HEK293 (cell line): ENCODE data around the gene SAP25.

Experiments used
- ATF2 ChIP-seq: fragments of 450-650 bp; formaldehyde crosslinking; IDR thresholded peaks from 2 replicates; pipeline ENCODE4 v1.5.1; 2016; ENCODE audit warnings: missing biosample characterization, missing genetic modification characterization, low read depth
- BCL11A ChIP-seq: fragments of 450-650 bp; formaldehyde crosslinking; IDR thresholded peaks from 2 replicates; pipeline ENCODE4 v1.5.1; 2016; ENCODE audit warnings: low read depth, missing biosample characterization, missing genetic modification characterization
- BCL11B ChIP-seq: fragments of 450-650 bp; formaldehyde crosslinking; IDR thresholded peaks from 2 replicates; pipeline ENCODE4 v1.5.1; 2016; ENCODE audit warnings: low read depth, missing biosample characterization, missing genetic modification characterization
- HOXC10 ChIP-seq: sonication (generic); formaldehyde crosslinking; IDR thresholded peaks from 2 replicates; pipeline ENCODE4 v1.8.1; 2023; ENCODE audit warnings: mild to moderate bottlenecking, missing genetic modification reagents
- KLF17 ChIP-seq: fragments of 450-650 bp; formaldehyde crosslinking; IDR thresholded peaks from 2 replicates; pipeline ENCODE4 v1.5.1; 2016; ENCODE audit warnings: missing biosample characterization, missing genetic modification characterization
- PRDM10 ChIP-seq: fragments of 450-650 bp; formaldehyde crosslinking; IDR thresholded peaks from 2 replicates; pipeline ENCODE4 v1.5.1; 2016; ENCODE audit warnings: missing biosample characterization, missing genetic modification characterization
- SCRT2 ChIP-seq: fragments of 450-650 bp; formaldehyde crosslinking; IDR thresholded peaks from 2 replicates; pipeline ENCODE4 v1.5.1; 2016; ENCODE audit warnings: missing biosample characterization, missing genetic modification characterization
- SP2 ChIP-seq: fragments of 450-650 bp; formaldehyde crosslinking; IDR thresholded peaks from 2 replicates; pipeline ENCODE4 v1.5.1; 2016; ENCODE audit warnings: missing biosample characterization, missing genetic modification characterization
- ZBTB6 ChIP-seq: fragments of 450-650 bp; formaldehyde crosslinking; IDR thresholded peaks from 2 replicates; pipeline ENCODE4 v1.5.1; 2017; ENCODE audit warnings: missing biosample characterization, missing genetic modification characterization
- ZNF10 ChIP-seq: fragments of 450-650 bp; formaldehyde crosslinking; IDR thresholded peaks from 2 replicates; pipeline ENCODE4 v1.5.1; 2017; ENCODE audit warnings: missing biosample characterization, missing genetic modification characterization
- ZNF114 ChIP-seq: fragments of 450-650 bp; formaldehyde crosslinking; IDR thresholded peaks from 2 replicates; pipeline ENCODE4 v1.5.0; 2017; ENCODE audit warnings: missing biosample characterization, missing genetic modification characterization
- ZNF132 ChIP-seq: fragments of 450-650 bp; formaldehyde crosslinking; IDR thresholded peaks from 2 replicates; pipeline ENCODE4 v1.5.1; 2017; ENCODE audit warnings: missing biosample characterization, missing genetic modification characterization, borderline replicate concordance
- ZNF140 ChIP-seq: fragments of 450-650 bp; formaldehyde crosslinking; IDR thresholded peaks from 2 replicates; pipeline ENCODE4 v1.5.1; 2016; ENCODE audit warnings: missing biosample characterization, missing genetic modification characterization
- ZNF292 ChIP-seq: fragments of 450-650 bp; formaldehyde crosslinking; IDR thresholded peaks from 2 replicates; pipeline ENCODE4 v1.5.1; 2016; ENCODE audit warnings: low read depth, missing biosample characterization, missing genetic modification characterization, borderline replicate concordance
- ZNF335 ChIP-seq: fragments of 450-650 bp; formaldehyde crosslinking; conservative IDR thresholded peaks from 2 replicates; pipeline ENCODE4 v1.5.1; 2016; ENCODE audit warnings: missing biosample characterization, missing genetic modification characterization
- ZNF391 ChIP-seq: fragments of 450-650 bp; formaldehyde crosslinking; IDR thresholded peaks from 2 replicates; pipeline ENCODE4 v1.5.1; 2016; ENCODE audit warnings: low read depth, missing biosample characterization, missing genetic modification characterization, borderline replicate concordance
- ZNF416 ChIP-seq: fragments of 450-650 bp; formaldehyde crosslinking; IDR thresholded peaks from 2 replicates; pipeline ENCODE4 v1.5.1; 2016; ENCODE audit warnings: missing biosample characterization, missing genetic modification characterization
- ZNF426 ChIP-seq: fragments of 450-650 bp; formaldehyde crosslinking; IDR thresholded peaks from 2 replicates; pipeline ENCODE4 v1.5.1; 2017; ENCODE audit warnings: missing biosample characterization, missing genetic modification characterization, mild to moderate bottlenecking, inconsistent platforms, moderate library complexity
- ZNF555 ChIP-seq: fragments of 450-650 bp; formaldehyde crosslinking; conservative IDR thresholded peaks from 2 replicates; pipeline ENCODE4 v1.5.1; 2017; ENCODE audit warnings: missing biosample characterization, mild to moderate bottlenecking, missing genetic modification characterization, inconsistent platforms
- ZNF560 ChIP-seq: fragments of 450-650 bp; formaldehyde crosslinking; IDR thresholded peaks from 2 replicates; pipeline ENCODE4 v1.5.1; 2017; ENCODE audit warnings: missing biosample characterization, missing genetic modification characterization, borderline replicate concordance
- ZNF629 ChIP-seq: fragments of 450-650 bp; formaldehyde crosslinking; IDR thresholded peaks from 2 replicates; pipeline ENCODE4 v1.5.1; 2017; ENCODE audit warnings: missing biosample characterization, missing genetic modification characterization
- ZNF704 ChIP-seq: fragments of 450-650 bp; formaldehyde crosslinking; IDR thresholded peaks from 2 replicates; pipeline ENCODE4 v1.5.1; 2016; ENCODE audit warnings: missing biosample characterization, missing genetic modification characterization
- ZNF768 ChIP-seq: fragments of 450-650 bp; formaldehyde crosslinking; IDR thresholded peaks from 2 replicates; pipeline ENCODE4 v1.5.1; 2018; ENCODE audit warnings: missing biosample characterization, mild to moderate bottlenecking, missing genetic modification characterization
- ZNF777 ChIP-seq: fragments of 450-650 bp; formaldehyde crosslinking; IDR thresholded peaks from 2 replicates; pipeline ENCODE4 v1.5.1; 2017; ENCODE audit warnings: missing biosample characterization, missing genetic modification characterization, borderline replicate concordance
- ZNF791 ChIP-seq: fragments of 450-650 bp; formaldehyde crosslinking; IDR thresholded peaks from 2 replicates; pipeline ENCODE4 v1.5.1; 2016; ENCODE audit warnings: missing biosample characterization, missing genetic modification characterization
- ZNF837 ChIP-seq: fragments of 450-650 bp; formaldehyde crosslinking; IDR thresholded peaks from 2 replicates; pipeline ENCODE4 v1.5.1; 2016; ENCODE audit warnings: missing biosample characterization, missing genetic modification characterization
- TF ChIP-seq, protein P1 (sequence below): sonication (generic); formaldehyde crosslinking; IDR thresholded peaks from 2 replicates; pipeline ENCODE4 v1.8.1; 2022; ENCODE audit warnings: mild to moderate bottlenecking, moderate library complexity, missing genetic modification reagents
- TF ChIP-seq, protein P2 (sequence below): fragments of 450-650 bp; formaldehyde crosslinking; IDR thresholded peaks from 2 replicates; pipeline ENCODE4 v1.5.1; 2017; ENCODE audit warnings: missing biosample characterization, mild to moderate bottlenecking, missing genetic modification characterization, moderate library complexity

Gene SAP25

GRCh38 chr7:100585511-100586265 lies 12.0 kb upstream of the SAP25 start, which contains the start of gene LRCH4 (continued):
- 0 out of 2 replicates have a peak, but pooled peaks have one; percentile 56 for TF ChIP-seq ZNF837 (tag by site-specific recombination)
- peak; percentile 87 for TF ChIP-seq ZNF335 (tag by site-specific recombination)
- no peak for TF ChIP-seq ZNF555 (tag by site-specific recombination)
- no peak for TF ChIP-seq HOXC10 (CRISPR knock-in tag)
- TF ChIP-seq ZNF560 (tag by site-specific recombination) = no peak
- no peak for TF ChIP-seq ZNF777 (tag by site-specific recombination)
- TF ChIP-seq ZNF629 (tag by site-specific recombination) = peak; percentile 87
- TF ChIP-seq PRDM10 = no peak
- TF ChIP-seq ZNF426 (tag by site-specific recombination) = no peak
- no peak for TF ChIP-seq ZNF292 (tag by site-specific recombination)
- no peak for TF ChIP-seq ZNF416 (tag by site-specific recombination)
- TF ChIP-seq ZNF791 (tag by site-specific recombination) = no peak
- TF ChIP-seq, protein P1, sequence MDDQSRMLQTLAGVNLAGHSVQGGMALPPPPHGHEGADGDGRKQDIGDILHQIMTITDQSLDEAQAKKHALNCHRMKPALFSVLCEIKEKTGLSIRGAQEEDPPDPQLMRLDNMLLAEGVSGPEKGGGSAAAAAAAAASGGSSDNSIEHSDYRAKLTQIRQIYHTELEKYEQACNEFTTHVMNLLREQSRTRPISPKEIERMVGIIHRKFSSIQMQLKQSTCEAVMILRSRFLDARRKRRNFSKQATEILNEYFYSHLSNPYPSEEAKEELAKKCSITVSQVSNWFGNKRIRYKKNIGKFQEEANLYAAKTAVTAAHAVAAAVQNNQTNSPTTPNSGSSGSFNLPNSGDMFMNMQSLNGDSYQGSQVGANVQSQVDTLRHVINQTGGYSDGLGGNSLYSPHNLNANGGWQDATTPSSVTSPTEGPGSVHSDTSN (CRISPR knock-in tag) = no peak
- TF ChIP-seq ZNF132 (tag by site-specific recombination) = no peak
- no peak for TF ChIP-seq BCL11B (tag by site-specific recombination)
- peak; percentile 86 for TF ChIP-seq SCRT2
- no peak for TF ChIP-seq ATF2 (tag by site-specific recombination)
- TF ChIP-seq SP2 (tag by site-specific recombination) = no peak
- TF ChIP-seq ZNF704 (tag by site-specific recombination) = no peak; the same call in 1 of the 2 replicates
- TF ChIP-seq, protein P2, sequence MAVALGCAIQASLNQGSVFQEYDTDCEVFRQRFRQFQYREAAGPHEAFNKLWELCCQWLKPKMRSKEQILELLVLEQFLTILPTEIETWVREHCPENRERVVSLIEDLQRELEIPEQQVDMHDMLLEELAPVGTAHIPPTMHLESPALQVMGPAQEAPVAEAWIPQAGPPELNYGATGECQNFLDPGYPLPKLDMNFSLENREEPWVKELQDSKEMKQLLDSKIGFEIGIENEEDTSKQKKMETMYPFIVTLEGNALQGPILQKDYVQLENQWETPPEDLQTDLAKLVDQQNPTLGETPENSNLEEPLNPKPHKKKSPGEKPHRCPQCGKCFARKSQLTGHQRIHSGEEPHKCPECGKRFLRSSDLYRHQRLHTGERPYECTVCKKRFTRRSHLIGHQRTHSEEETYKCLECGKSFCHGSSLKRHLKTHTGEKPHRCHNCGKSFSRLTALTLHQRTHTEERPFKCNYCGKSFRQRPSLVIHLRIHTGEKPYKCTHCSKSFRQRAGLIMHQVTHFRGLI (tag by site-specific recombination) = peak; percentile 64; the same call in 1 of the 2 replicates
- TF ChIP-seq ZNF10 (tag by site-specific recombination) = 0 out of 2 replicates have a peak, but pooled peaks have one; percentile 56
- no peak for TF ChIP-seq ZNF114 (tag by site-specific recombination)
- no peak for TF ChIP-seq BCL11A (tag by site-specific recombination)
- TF ChIP-seq ZBTB6 (tag by site-specific recombination) = peak; percentile 93; the same call in 1 of the 2 replicates
- TF ChIP-seq ZNF140 (tag by site-specific recombination) = no peak
- no peak for TF ChIP-seq ZNF768 (tag by site-specific recombination)
- peak; percentile 97 for TF ChIP-seq KLF17 (tag by site-specific recombination)
- peak; percentile 93 for TF ChIP-seq ZNF391
